Measurements from ENCODE around the gene ALAS2.

DNA sequence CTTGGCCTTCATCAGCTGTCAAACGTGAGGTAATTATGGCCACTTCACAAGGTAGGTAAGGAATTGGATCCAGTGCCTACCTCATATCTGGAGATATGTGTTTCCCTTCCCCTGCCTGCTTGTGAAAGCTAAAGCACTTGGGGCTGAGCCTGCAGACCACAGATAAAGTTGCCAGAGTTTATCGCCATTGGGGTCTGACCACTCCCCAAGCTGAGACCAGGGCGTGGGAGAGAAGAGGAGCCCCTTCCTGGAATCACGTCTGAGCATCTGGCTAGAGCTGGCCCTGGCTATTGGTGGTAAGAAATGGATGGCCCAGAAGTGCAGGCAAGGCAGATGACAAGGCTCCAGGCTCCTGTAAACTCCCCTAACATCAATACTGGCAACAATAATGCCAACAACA lies 2.7 kb downstream of the ALAS2 start:
- TF ChIP-seq YY1 (IDR thresholded peaks at IDR 0.05) (no peak), GABPA (IDR thresholded peaks at IDR 0.05 in 1 of 2, conservative IDR thresholded peaks at IDR 0.05 in 1 of 2) (no peak), EGR1 (IDR thresholded peaks at IDR 0.05; ENCODE audit: low read depth in 2 of 2) (no peak), FOXA1 (IDR thresholded peaks at IDR 0.05) (no peak), RAD21 (IDR thresholded peaks at IDR 0.05) (no peak), HNF4A (conservative IDR thresholded peaks at IDR 0.05) (no peak), HNF4G (IDR thresholded peaks at IDR 0.05) (no peak), SP1 (IDR thresholded peaks at IDR 0.05) (no peak)
- TF ChIP-seq, protein P1, sequence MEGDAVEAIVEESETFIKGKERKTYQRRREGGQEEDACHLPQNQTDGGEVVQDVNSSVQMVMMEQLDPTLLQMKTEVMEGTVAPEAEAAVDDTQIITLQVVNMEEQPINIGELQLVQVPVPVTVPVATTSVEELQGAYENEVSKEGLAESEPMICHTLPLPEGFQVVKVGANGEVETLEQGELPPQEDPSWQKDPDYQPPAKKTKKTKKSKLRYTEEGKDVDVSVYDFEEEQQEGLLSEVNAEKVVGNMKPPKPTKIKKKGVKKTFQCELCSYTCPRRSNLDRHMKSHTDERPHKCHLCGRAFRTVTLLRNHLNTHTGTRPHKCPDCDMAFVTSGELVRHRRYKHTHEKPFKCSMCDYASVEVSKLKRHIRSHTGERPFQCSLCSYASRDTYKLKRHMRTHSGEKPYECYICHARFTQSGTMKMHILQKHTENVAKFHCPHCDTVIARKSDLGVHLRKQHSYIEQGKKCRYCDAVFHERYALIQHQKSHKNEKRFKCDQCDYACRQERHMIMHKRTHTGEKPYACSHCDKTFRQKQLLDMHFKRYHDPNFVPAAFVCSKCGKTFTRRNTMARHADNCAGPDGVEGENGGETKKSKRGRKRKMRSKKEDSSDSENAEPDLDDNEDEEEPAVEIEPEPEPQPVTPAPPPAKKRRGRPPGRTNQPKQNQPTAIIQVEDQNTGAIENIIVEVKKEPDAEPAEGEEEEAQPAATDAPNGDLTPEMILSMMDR (IDR thresholded peaks at IDR 0.05; ENCODE audit: low read depth, low read length, missing input control) = no peak
- TF ChIP-seq, protein P2, sequence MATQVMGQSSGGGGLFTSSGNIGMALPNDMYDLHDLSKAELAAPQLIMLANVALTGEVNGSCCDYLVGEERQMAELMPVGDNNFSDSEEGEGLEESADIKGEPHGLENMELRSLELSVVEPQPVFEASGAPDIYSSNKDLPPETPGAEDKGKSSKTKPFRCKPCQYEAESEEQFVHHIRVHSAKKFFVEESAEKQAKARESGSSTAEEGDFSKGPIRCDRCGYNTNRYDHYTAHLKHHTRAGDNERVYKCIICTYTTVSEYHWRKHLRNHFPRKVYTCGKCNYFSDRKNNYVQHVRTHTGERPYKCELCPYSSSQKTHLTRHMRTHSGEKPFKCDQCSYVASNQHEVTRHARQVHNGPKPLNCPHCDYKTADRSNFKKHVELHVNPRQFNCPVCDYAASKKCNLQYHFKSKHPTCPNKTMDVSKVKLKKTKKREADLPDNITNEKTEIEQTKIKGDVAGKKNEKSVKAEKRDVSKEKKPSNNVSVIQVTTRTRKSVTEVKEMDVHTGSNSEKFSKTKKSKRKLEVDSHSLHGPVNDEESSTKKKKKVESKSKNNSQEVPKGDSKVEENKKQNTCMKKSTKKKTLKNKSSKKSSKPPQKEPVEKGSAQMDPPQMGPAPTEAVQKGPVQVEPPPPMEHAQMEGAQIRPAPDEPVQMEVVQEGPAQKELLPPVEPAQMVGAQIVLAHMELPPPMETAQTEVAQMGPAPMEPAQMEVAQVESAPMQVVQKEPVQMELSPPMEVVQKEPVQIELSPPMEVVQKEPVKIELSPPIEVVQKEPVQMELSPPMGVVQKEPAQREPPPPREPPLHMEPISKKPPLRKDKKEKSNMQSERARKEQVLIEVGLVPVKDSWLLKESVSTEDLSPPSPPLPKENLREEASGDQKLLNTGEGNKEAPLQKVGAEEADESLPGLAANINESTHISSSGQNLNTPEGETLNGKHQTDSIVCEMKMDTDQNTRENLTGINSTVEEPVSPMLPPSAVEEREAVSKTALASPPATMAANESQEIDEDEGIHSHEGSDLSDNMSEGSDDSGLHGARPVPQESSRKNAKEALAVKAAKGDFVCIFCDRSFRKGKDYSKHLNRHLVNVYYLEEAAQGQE (IDR thresholded peaks at IDR 0.05) = no peak
- TF ChIP-seq, protein P3, sequence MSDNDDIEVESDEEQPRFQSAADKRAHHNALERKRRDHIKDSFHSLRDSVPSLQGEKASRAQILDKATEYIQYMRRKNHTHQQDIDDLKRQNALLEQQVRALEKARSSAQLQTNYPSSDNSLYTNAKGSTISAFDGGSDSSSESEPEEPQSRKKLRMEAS (IDR thresholded peaks at IDR 0.05) = no peak
- TF ChIP-seq, protein P4, sequence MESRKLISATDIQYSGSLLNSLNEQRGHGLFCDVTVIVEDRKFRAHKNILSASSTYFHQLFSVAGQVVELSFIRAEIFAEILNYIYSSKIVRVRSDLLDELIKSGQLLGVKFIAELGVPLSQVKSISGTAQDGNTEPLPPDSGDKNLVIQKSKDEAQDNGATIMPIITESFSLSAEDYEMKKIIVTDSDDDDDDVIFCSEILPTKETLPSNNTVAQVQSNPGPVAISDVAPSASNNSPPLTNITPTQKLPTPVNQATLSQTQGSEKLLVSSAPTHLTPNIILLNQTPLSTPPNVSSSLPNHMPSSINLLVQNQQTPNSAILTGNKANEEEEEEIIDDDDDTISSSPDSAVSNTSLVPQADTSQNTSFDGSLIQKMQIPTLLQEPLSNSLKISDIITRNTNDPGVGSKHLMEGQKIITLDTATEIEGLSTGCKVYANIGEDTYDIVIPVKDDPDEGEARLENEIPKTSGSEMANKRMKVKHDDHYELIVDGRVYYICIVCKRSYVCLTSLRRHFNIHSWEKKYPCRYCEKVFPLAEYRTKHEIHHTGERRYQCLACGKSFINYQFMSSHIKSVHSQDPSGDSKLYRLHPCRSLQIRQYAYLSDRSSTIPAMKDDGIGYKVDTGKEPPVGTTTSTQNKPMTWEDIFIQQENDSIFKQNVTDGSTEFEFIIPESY (IDR thresholded peaks at IDR 0.05) = no peak
